Endothelial cell of umbilical vein (primary cell): ENCODE data around the gene DUS2. TPM values are rescaled to one million over a fixed set of nuclear protein-coding genes. Genes with fewer than 3 reads are reported as not detected.

Experiments used
- BruUV-seq: library from RNA; stranded (reverse); fragments of 400-500 nt; replicated peaks from 2 replicates; lab custom pipeline; 2021; lab: Mats Ljungman, UMichigan
- CTCF ChIA-PET: fragments of 300-600, 350-600 bp; sonication (Branson Sonifier 250); formaldehyde crosslinking; loops from one replicate; lab custom pipeline; 2021; ENCODE audit warnings: antibody characterized with exemption, inconsistent platforms; lab: Charles Lee
- POLR2A ChIA-PET: fragments of 300-600, 350-600 bp; sonication (Branson Sonifier 250); formaldehyde crosslinking; loops from one replicate; lab custom pipeline; 2021; ENCODE audit warnings: antibody characterized with exemption, inconsistent platforms; lab: Charles Lee
- DNase-seq: peaks from one replicate; pipeline ENCODE4 v3.0.0-alpha.2; 2011; ENCODE audit warnings: low read depth, low spot score
- FAIRE-seq: peaks from 2 replicates; lab custom pipeline; 2011; peaks lifted over from hg19 to GRCh38; lab: Jason Lieb, UNC
- H2AFZ ChIP-seq: 2 replicates; pipeline ENCODE4 v1.6.0; 2012; ENCODE audit warnings: low read depth, low read length, control low read depth, inconsistent platforms
- H3K27ac ChIP-seq: 2 replicates; pipeline ENCODE4 v1.5.1; 2011; ENCODE audit warnings: low read depth, mild to moderate bottlenecking, control low read depth, low read length, moderate library complexity; ENCODE audit not compliant: insufficient read depth
- H3K27me3 ChIP-seq, 2 experiments: 2 replicates each; pipeline versions ENCODE4 v1.6.0 to v1.6.1; 2011; ENCODE audit warnings: low read length in 2 of 2, mixed read lengths in 1 of 2; ENCODE audit not compliant: control insufficient read depth in 2 of 2, insufficient read depth in 2 of 2
- H3K36me3 ChIP-seq, 2 experiments: 2 replicates in 1 of 2; 3 replicates in 1 of 2; pipeline ENCODE4 v1.5.1; 2011; ENCODE audit warnings: low read length in 2 of 2, mild to moderate bottlenecking in 1 of 2, moderate library complexity in 1 of 2; ENCODE audit not compliant: control insufficient read depth in 2 of 2, insufficient read depth in 2 of 2; ENCODE audit errors: extremely low read depth in 1 of 2
- H3K4me1 ChIP-seq: 3 replicates; pipeline ENCODE4 v1.5.1; 2011; ENCODE audit warnings: mild to moderate bottlenecking, low read length; ENCODE audit not compliant: control insufficient read depth, insufficient read depth; ENCODE audit errors: extremely low read depth
- H3K4me2 ChIP-seq: 2 replicates; pipeline ENCODE4 v1.6.1; 2011; ENCODE audit warnings: low read length, control low read depth, mixed read lengths; ENCODE audit not compliant: insufficient read depth
- H3K4me3 ChIP-seq, 3 experiments: fragments of 200-600 bp in 1 of 3; sonication (generic), shearing (Covaris generic) in 1 of 3; replicated peaks in 1 of 3; 2 replicates each; pipeline ENCODE4 v1.5.1; 2011 to 2016; ENCODE audit warnings: control low read depth in 3 of 3, low read length in 3 of 3, mild to moderate bottlenecking in 2 of 3, inconsistent platforms in 1 of 3, low read depth in 1 of 3, moderate library complexity in 1 of 3; ENCODE audit not compliant: insufficient read depth in 1 of 3
- H3K79me2 ChIP-seq: 2 replicates; pipeline ENCODE4 v1.6.0; 2012; ENCODE audit warnings: low read length, inconsistent platforms; ENCODE audit not compliant: control insufficient read depth, insufficient read depth
- H3K9ac ChIP-seq: replicated peaks from 2 replicates; pipeline ENCODE3; 2011; ENCODE audit warnings: low read length, control low read depth; ENCODE audit not compliant: insufficient read depth; ENCODE audit errors: extremely low read depth
- H3K9me1 ChIP-seq: replicated peaks from 3 replicates; pipeline ENCODE4 v1.6.0; 2011; ENCODE audit warnings: mild to moderate bottlenecking, low read length; ENCODE audit not compliant: control insufficient read depth, insufficient read depth; ENCODE audit errors: extremely low read depth
- H3K9me3 ChIP-seq: replicated peaks from 2 replicates; pipeline ENCODE4 v1.5.1; 2012; ENCODE audit warnings: low read length, inconsistent platforms; ENCODE audit not compliant: control insufficient read depth, insufficient read depth
- H4K20me1 ChIP-seq: replicated peaks from 2 replicates; pipeline ENCODE3; 2011; ENCODE audit warnings: mild to moderate bottlenecking, low read length; ENCODE audit not compliant: control insufficient read depth, insufficient read depth; ENCODE audit errors: extremely low read depth
- EZH2 ChIP-seq: IDR thresholded peaks from 2 replicates; pipeline ENCODE4 v1.6.1; 2012; ENCODE audit warnings: borderline replicate concordance, low read depth, mild to moderate bottlenecking, moderate library complexity, low read length, inconsistent platforms; ENCODE audit not compliant: severe bottlenecking
- FOS ChIP-seq: IDR thresholded peaks from 2 replicates; pipeline ENCODE4 v1.6.1; 2011; ENCODE audit warnings: mild to moderate bottlenecking, low read length, moderate library complexity, borderline replicate concordance; ENCODE audit not compliant: insufficient read depth
- GATA2 ChIP-seq: IDR thresholded peaks from 2 replicates; pipeline ENCODE4 v1.7.0; 2011; ENCODE audit warnings: low read depth, mild to moderate bottlenecking, moderate library complexity, mixed read lengths, low read length; ENCODE audit not compliant: insufficient read length, insufficient read depth
- JUN ChIP-seq: IDR thresholded peaks from 2 replicates; pipeline ENCODE4 v1.6.1; 2011; ENCODE audit warnings: borderline replicate concordance, low read depth; ENCODE audit not compliant: insufficient read length, insufficient read depth
- MYC ChIP-seq: IDR thresholded peaks from one replicate; pipeline ENCODE4 v1.6.1; 2011; ENCODE audit warnings: mild to moderate bottlenecking, low read depth, low read length
- POLR2A ChIP-seq: IDR thresholded peaks from 2 replicates; pipeline ENCODE4 v1.6.1; 2012; ENCODE audit warnings: low read depth, mild to moderate bottlenecking, control low read depth, low read length
- POLR2AphosphoS5 ChIP-seq: IDR thresholded peaks from 2 replicates; pipeline ENCODE4 v1.6.1; 2012; ENCODE audit warnings: low read depth, mild to moderate bottlenecking, control low read depth, low read length, moderate library complexity; ENCODE audit not compliant: insufficient read depth
- dilution Hi-C: fragments of 300-500 bp; cut with MboI; formaldehyde crosslinking; loops from one replicate; pipeline ENCODE4 v1.15.0; 2019; ENCODE audit warnings: low sequenced_read_pairs; ENCODE audit not compliant: extremely low pct_ligation_motif_present
- intact Hi-C: fragments of 100-400 bp; cut with micrococcal nuclease; formaldehyde crosslinking; loops from one replicate; pipeline ENCODE4 v1.10.0; 2022
- polyA plus RNA-seq, 4 experiments: library from polyadenylated mRNA; depleted of rRNA in 3 of 4; stranded (reverse) in 3 of 4; unstranded in 1 of 4; fragments of >200 nt; gene quantifications; 2 replicates each; pipeline versions ENCODE4 v1.2.1 to v1.2.3, GENCODE V29; 2011 to 2012; ENCODE audit warnings: missing spikeins in 1 of 4
- total RNA-seq: library from RNA; stranded (reverse); gene quantifications from 2 replicates; pipeline ENCODE4 v1.2.3, GENCODE V29; 2021
- TF ChIP-seq, protein P1 (sequence below): IDR thresholded peaks from 2 replicates; pipeline ENCODE4 v1.6.1; 2011; ENCODE audit not compliant: insufficient read depth, insufficient read length
- TF ChIP-seq, protein P2 (sequence below), 2 donors: IDR thresholded peaks; 1 replicate in 1 of 2; 2 replicates in 1 of 2; pipeline ENCODE4 v1.5.1; 2011; ENCODE audit warnings: low read length in 2 of 2, mild to moderate bottlenecking in 2 of 2, moderate library complexity in 2 of 2, control low read depth in 1 of 2, inconsistent platforms in 1 of 2, low read depth in 1 of 2; ENCODE audit not compliant: insufficient read depth in 1 of 2; ENCODE audit errors: extremely low read depth in 1 of 2

DUS2 gene
- total and polyA plus RNA-seq, 2 donors (not counting 3 experiments of a cell fraction or from before 2014, with no cell fraction given) = 16.4 to 21.7 TPM

DNA sequence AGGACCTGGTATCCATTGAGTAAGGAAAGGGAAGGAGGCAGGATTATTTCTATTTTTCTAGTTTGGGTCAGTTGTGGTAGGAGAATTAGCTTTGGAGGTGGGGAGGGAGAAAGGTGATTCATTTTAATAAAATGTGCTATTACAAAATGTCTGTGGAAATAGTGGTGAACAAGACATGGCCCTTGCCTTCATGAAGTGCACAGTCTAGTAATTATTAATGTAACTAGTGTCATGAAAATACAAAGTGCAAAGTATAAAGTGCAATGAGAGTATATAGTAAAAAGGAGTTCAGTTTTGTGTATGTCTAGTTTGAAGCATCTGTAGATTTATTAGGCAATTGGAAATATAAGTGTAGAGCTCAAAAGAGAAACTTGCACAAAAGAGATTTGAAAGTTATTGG, 74.0 kb downstream of the DUS2 start:
- Histone ChIP-seq H3K36me3 (no peaks in the 10 kb centered on the region), H3K4me2 (no peak overlapping the region), H3K4me3 (no peak overlapping the region), H3K27ac (no peak overlapping the region), H3K9me1 (no peaks in the 10 kb centered on the region), H3K27me3 (no peaks in the 10 kb centered on the region), H4K20me1 (peaks cover 2% of the 10 kb centered on the region), H3K79me2 (peaks cover 80% of the 10 kb centered on the region), H3K9ac (no peak overlapping the region), H2AFZ (no peak overlapping the region), H3K4me1 (no peaks in the 10 kb centered on the region), H3K9me3 (no peaks in the 10 kb centered on the region)
- ChIA-PET POLR2A (no interaction called here), CTCF (interaction anchor here (1.4 to 1.6 kb wide), 2 partner anchors 10 to 26 kb away, joined by 4 to 5 read pairs; no protein-coding TSS in a partner anchor)
- no peak for FAIRE-seq
- intact Hi-C loops (no loop called here), dilution Hi-C loops (no loop called here)
- TF ChIP-seq FOS = no peak
- no TSS peak for BruUV-seq
- DNase-seq = no peak

DNA sequence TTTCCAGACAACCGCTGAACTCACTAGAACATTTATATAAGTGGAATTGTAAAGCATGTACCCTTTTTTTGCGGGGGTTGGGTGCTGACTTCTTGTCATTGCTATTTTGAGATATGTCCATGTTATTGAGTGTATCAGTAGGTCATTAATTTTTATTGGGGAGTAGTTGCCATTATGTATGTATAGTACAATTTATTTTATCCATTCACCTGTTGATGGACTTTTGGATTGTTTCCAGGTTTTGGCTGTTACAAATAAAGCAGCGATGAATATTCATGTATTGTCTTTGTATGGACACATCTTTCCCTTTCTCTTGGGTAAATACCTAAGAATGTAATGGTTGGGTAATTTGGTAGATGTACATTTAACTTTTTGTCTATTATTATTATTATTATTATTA, 74.8 kb downstream of the DUS2 start:
- Histone ChIP-seq H3K9ac (no peak overlapping the region), H3K4me2 (no peak overlapping the region), H3K4me1 (no peaks in the 10 kb centered on the region), H3K9me3 (no peaks in the 10 kb centered on the region), H3K36me3 (no peaks in the 10 kb centered on the region), H4K20me1 (peaks cover 2% of the 10 kb centered on the region), H2AFZ (no peak overlapping the region), H3K9me1 (no peaks in the 10 kb centered on the region), H3K4me3 (no peak overlapping the region), H3K27me3 (no peaks in the 10 kb centered on the region), H3K27ac (no peak overlapping the region), H3K79me2 (peaks cover 80% of the 10 kb centered on the region)
- TF ChIP-seq, protein P1, sequence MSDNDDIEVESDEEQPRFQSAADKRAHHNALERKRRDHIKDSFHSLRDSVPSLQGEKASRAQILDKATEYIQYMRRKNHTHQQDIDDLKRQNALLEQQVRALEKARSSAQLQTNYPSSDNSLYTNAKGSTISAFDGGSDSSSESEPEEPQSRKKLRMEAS = no peak
- TF ChIP-seq MYC (no peak), POLR2A (no peak), JUN (no peak), GATA2 (no peak), EZH2 (no peak), POLR2AphosphoS5 (no peak), FOS (no peak)
- TF ChIP-seq, protein P2, sequence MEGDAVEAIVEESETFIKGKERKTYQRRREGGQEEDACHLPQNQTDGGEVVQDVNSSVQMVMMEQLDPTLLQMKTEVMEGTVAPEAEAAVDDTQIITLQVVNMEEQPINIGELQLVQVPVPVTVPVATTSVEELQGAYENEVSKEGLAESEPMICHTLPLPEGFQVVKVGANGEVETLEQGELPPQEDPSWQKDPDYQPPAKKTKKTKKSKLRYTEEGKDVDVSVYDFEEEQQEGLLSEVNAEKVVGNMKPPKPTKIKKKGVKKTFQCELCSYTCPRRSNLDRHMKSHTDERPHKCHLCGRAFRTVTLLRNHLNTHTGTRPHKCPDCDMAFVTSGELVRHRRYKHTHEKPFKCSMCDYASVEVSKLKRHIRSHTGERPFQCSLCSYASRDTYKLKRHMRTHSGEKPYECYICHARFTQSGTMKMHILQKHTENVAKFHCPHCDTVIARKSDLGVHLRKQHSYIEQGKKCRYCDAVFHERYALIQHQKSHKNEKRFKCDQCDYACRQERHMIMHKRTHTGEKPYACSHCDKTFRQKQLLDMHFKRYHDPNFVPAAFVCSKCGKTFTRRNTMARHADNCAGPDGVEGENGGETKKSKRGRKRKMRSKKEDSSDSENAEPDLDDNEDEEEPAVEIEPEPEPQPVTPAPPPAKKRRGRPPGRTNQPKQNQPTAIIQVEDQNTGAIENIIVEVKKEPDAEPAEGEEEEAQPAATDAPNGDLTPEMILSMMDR (IDR thresholded peaks at IDR 0.05; ENCODE audit: extremely low read depth in 1 of 2, insufficient read depth in 1 of 2, low read depth in 1 of 2, low read length in 2 of 2) = no peak
- FAIRE-seq (no peak), DNase-seq (no peak)
- dilution Hi-C loops (no loop called here), intact Hi-C loops (no loop called here)
- BruUV-seq = no TSS peak
- POLR2A ChIA-PET = no interaction called here
- CTCF ChIA-PET = interaction anchor here (1.6 kb wide), 1 partner anchor 25 kb away, joined by 5 read pairs; no protein-coding TSS in a partner anchor
